Peyer's patch (tissue), 4 donors: ENCODE results near the gene CMA1. TPM values are rescaled to one million over a fixed set of nuclear protein-coding genes. Genes with fewer than 3 reads are reported as not detected.
A peak's percentile ranks its signal among the peaks of the same experiment; 100 is the strongest.
"Not testable (repeated sequence)": the region's sequence is repeated elsewhere in the genome, so short reads cannot be mapped to it uniquely, and the experiment has no call there.

Source experiments
- DNase-seq, 3 donors: peaks; one replicate each; pipeline ENCODE4 v3.0.0-alpha.2; 2017 to 2019
- H3K27ac ChIP-seq, 4 donors: fragments of 200-600 bp; sonication (generic); one replicate each; pipeline ENCODE4 v1.5.1; 2016 to 2019
- H3K27me3 ChIP-seq, 2 donors: fragments of 200-600 bp; sonication (generic); one replicate each; pipeline ENCODE4 v1.5.1; 2019
- H3K36me3 ChIP-seq, 3 donors: fragments of 200-600 bp; sonication (generic); one replicate each; pipeline ENCODE4 v1.5.1; 2016 to 2019
- H3K4me1 ChIP-seq, 4 donors: fragments of 200-600 bp; sonication (generic); one replicate each; pipeline ENCODE4 v1.5.1; 2016 to 2019
- H3K4me3 ChIP-seq, 4 donors: fragments of 200-600 bp; sonication (generic); 1 replicate in 3 of 4; 2 replicates in 1 of 4; pipeline ENCODE4 v1.5.1; 2016 to 2019; ENCODE audit warnings: mild to moderate bottlenecking in 1 of 4
- H3K9me3 ChIP-seq, 4 donors: fragments of 200-600 bp; sonication (generic); one replicate each; pipeline ENCODE4 v1.5.1; 2016 to 2019; ENCODE audit warnings: mild to moderate bottlenecking in 1 of 4
- CTCF ChIP-seq, 6 experiments: fragments of 450-650 bp in 4 of 6; fragments of 200-600 bp in 2 of 6; sonication (generic) in 1 of 6; IDR thresholded peaks; one replicate each; pipeline ENCODE4 v1.5.1; 2017 to 2019; ENCODE audit warnings: antibody characterized with exemption in 6 of 6, mild to moderate bottlenecking in 3 of 6, moderate library complexity in 1 of 6
- POLR2A ChIP-seq, 2 donors: fragments of 450-650 bp; IDR thresholded peaks; one replicate each; pipeline ENCODE4 v1.5.1; 2017; ENCODE audit warnings: antibody characterized with exemption in 2 of 2, mild to moderate bottlenecking in 2 of 2, moderate library complexity in 2 of 2
- total RNA-seq, 4 donors: library from RNA; depleted of rRNA; stranded (reverse); fragments of >200 nt; gene quantifications; one replicate each; pipeline ENCODE4 v1.1.0, GENCODE V29; 2016

CMA1 gene
- total RNA-seq, 4 donors from 2014 or later: not detected

GRCh38 chr14:24483604-24484252 lies 24.3 kb downstream of the CMA1 start:
- Histone ChIP-seq H3K4me1 (no peaks in the 10 kb centered on the region), H3K36me3 (no peaks in the 10 kb centered on the region), H3K27me3 (no peaks in the 10 kb centered on the region), H3K4me3 (no peak overlapping the region), H3K9me3 (no peaks in the 10 kb centered on the region), H3K27ac (no peak overlapping the region)
- TF ChIP-seq CTCF (IDR thresholded peaks at IDR 0.05) (no peak), POLR2A (IDR thresholded peaks at IDR 0.05) (no peak)
- DNase-seq: no peak

GRCh38 chr14:24482699-24483303 lies 25.3 kb downstream of the CMA1 start:
- not testable (repeated sequence) for H3K36me3 ChIP-seq, H3K4me1 ChIP-seq, H3K27ac ChIP-seq, DNase-seq, H3K9me3 ChIP-seq, H3K4me3 ChIP-seq, H3K27me3 ChIP-seq

GRCh38 chr14:24481622-24482324 lies 26.3 kb downstream of the CMA1 start:
- Histone ChIP-seq H3K4me1 (no peaks in the 10 kb centered on the region), H3K27me3 (no peaks in the 10 kb centered on the region), H3K9me3 (no peaks in the 10 kb centered on the region), H3K36me3 (no peaks in the 10 kb centered on the region), H3K4me3 (no peak overlapping the region), H3K27ac (no peak overlapping the region)
- TF ChIP-seq POLR2A (IDR thresholded peaks at IDR 0.05) (no peak), CTCF (IDR thresholded peaks at IDR 0.05) (peak in 5 of 6 experiments; percentile 36 to 70 (median 62))
- DNase-seq: peak; percentile 21 to 82 (median 75)

GRCh38 chr14:24479999-24480398 lies 28.1 kb downstream of the CMA1 start:
- H3K27ac ChIP-seq, H3K36me3 ChIP-seq, H3K27me3 ChIP-seq, H3K4me1 ChIP-seq, DNase-seq, H3K9me3 ChIP-seq, H3K4me3 ChIP-seq: not testable (repeated sequence)

- H3K27me3 ChIP-seq: no peaks in the 10 kb centered on the region
- H3K9me3 ChIP-seq: no peaks in the 10 kb centered on the region
- no peaks in the 10 kb centered on the region for H3K4me1 ChIP-seq
- no peak for DNase-seq
- TF ChIP-seq POLR2A (IDR thresholded peaks at IDR 0.05) (no peak), CTCF (IDR thresholded peaks at IDR 0.05) (no peak)
- no peaks in the 10 kb centered on the region for H3K36me3 ChIP-seq
- no peak overlapping the region for H3K4me3 ChIP-seq
- H3K27ac ChIP-seq: no peak overlapping the region
These were observed 32.8 kb downstream of the CMA1 start for GRCh38 chr14:24475261-24475660.

- DNase-seq: no peak
- H3K4me3 ChIP-seq: no peak overlapping the region
- H3K27ac ChIP-seq: no peak overlapping the region
- H3K36me3 ChIP-seq: no peaks in the 10 kb centered on the region
- no peaks in the 10 kb centered on the region for H3K4me1 ChIP-seq
- H3K27me3 ChIP-seq: no peaks in the 10 kb centered on the region
- no peak for TF ChIP-seq CTCF (IDR thresholded peaks at IDR 0.05)
- TF ChIP-seq POLR2A (IDR thresholded peaks at IDR 0.05): no peak
- no peaks in the 10 kb centered on the region for H3K9me3 ChIP-seq
These were observed 34.9 kb downstream of the CMA1 start for GRCh38 chr14:24473211-24473610.

- H3K4me1 ChIP-seq, H3K27ac ChIP-seq, H3K27me3 ChIP-seq, H3K4me3 ChIP-seq, DNase-seq, H3K36me3 ChIP-seq, H3K9me3 ChIP-seq: not testable (repeated sequence)
These were observed 37.6 kb downstream of the CMA1 start for GRCh38 chr14:24470450-24470849.
